Coronary artery (tissue), 2 donors: ENCODE results near the gene EXOSC7.

ENCODE experiments used
- DNase-seq: peaks from one replicate; pipeline ENCODE4 v3.0.0-alpha.2; 2017; ENCODE audit warnings: low spot score
- H3K27ac ChIP-seq, 2 donors: fragments of 200-600 bp; sonication (generic); one replicate each; pipeline ENCODE4 v1.5.1; 2016 to 2019
- H3K4me3 ChIP-seq: fragments of 200-600 bp; sonication (generic); 2 replicates; pipeline ENCODE4 v1.5.1; 2016; ENCODE audit warnings: mild to moderate bottlenecking, moderate library complexity
- TF ChIP-seq, protein P1 (sequence below): fragments of 200-600 bp; sonication (generic); IDR thresholded peaks from one replicate; pipeline ENCODE4 v1.5.1; 2019; ENCODE audit warnings: antibody characterized with exemption

The EXOSC7 gene

DNA sequence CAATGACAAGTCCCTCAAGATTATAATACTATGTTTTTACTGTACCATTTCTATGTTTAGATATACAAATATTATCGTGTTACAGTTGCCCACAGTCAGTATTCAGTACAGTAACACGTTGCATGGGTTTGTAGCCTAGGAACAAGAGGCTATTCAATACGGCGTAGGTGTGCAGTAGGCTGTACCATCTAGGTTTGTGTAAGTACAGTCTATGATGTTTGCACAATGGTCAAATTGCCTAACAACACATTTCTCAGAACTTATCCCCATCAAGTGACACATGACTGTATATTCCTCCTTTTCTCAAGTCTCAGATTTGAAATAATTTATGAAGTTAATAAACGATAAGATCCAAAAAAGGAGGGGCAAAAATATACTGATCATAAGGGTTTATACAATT, 21.7 kb upstream of the EXOSC7 start:
- no peak for DNase-seq

DNA sequence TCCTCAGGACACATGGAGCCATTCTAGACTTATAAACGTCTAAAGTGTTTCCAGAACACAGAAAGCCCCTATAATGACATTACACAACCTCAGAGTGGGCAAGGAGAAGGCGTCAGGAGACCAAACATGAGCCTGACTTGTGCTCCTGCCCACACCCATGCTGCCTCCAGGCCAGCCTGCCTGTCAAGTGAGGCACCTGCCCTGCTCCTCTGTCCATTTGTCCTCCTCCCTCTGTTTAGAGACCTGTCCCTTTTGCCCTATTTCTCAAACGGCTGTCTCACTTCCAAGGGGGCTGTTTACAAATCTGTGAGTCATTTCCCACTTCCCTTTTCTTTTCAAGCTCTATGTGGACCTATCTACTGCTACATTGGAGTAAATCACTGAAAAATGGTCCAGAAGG, 21.1 kb upstream of the EXOSC7 start:
- TF ChIP-seq, protein P1, sequence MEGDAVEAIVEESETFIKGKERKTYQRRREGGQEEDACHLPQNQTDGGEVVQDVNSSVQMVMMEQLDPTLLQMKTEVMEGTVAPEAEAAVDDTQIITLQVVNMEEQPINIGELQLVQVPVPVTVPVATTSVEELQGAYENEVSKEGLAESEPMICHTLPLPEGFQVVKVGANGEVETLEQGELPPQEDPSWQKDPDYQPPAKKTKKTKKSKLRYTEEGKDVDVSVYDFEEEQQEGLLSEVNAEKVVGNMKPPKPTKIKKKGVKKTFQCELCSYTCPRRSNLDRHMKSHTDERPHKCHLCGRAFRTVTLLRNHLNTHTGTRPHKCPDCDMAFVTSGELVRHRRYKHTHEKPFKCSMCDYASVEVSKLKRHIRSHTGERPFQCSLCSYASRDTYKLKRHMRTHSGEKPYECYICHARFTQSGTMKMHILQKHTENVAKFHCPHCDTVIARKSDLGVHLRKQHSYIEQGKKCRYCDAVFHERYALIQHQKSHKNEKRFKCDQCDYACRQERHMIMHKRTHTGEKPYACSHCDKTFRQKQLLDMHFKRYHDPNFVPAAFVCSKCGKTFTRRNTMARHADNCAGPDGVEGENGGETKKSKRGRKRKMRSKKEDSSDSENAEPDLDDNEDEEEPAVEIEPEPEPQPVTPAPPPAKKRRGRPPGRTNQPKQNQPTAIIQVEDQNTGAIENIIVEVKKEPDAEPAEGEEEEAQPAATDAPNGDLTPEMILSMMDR: no peak
- no peak overlapping the region for H3K4me3 ChIP-seq
- no peak overlapping the region for H3K27ac ChIP-seq
- DNase-seq: no peak

More for the DNA sequence above, 21.7 kb upstream of the EXOSC7 start:
- Histone ChIP-seq H3K27ac (no peak overlapping the region), H3K4me3 (no peak overlapping the region)
- TF ChIP-seq, protein P1: no peak

DNA sequence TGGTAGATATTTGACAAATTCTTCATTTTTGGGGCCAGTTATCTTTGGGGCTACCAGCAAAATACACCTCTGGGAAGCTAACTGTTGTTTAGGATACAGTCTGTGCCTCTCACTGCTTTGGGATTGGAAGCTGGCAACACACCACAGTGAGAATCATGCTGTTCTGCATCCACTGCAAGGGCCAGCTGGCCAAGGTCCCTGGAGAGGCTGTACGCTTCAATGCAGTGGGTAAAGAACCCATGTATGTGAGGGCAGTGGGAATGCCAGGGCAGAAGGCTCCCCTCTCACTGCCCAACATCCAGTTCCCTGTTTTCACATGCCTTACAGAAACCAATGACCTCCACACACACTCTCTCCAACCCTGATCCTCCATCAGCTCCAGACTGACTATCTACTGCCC, 20.1 kb upstream of the EXOSC7 start:
- H3K27ac ChIP-seq: no peak overlapping the region
- no peak for DNase-seq

DNA sequence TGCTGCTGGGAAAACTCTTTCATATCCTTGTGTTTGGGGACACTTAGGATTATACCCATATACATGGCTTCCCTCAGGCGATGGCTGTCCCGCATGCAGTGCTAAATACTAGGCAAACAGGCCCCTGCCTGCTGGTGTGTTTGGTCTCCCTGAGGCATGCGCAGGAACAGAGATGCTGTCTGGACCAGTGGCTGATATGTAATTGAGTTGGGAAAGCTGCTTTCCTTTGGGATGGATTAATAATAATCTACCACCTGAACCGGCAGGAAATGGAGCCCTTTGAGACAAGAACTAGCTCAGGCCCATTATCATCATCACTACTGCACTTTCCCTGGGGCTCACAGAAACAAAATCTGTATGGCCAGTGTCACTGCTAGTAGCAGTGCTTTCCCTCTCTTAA, 18.1 kb upstream of the EXOSC7 start:
- TF ChIP-seq, protein P1: no peak
- H3K27ac ChIP-seq: no peak overlapping the region
- DNase-seq: no peak
- no peak overlapping the region for H3K4me3 ChIP-seq

More for the DNA sequence above, 20.1 kb upstream of the EXOSC7 start:
- H3K4me3 ChIP-seq: no peak overlapping the region
- TF ChIP-seq, protein P1: no peak

DNA sequence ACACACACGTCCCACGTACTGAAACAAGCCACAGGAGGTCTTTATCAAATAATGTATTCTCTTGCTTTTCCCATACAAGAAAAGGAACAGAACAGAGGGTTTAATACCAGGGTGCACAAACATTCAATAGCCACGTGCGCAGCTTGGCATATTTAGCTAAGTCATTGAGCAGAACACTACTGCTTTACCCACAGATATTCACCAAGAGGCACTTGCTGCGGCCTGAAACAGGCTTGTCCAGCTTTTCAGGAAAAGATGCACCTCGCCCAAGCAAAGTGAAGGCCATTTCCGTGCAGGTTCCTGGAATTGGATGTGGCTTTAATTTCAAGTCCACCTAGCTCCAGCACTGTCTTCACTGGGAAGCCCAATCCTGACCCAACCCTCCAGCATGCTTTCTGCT, 17.7 kb upstream of the EXOSC7 start:
- TF ChIP-seq, protein P1: no peak
- DNase-seq: no peak
- Histone ChIP-seq H3K4me3 (no peak overlapping the region), H3K27ac (no peak overlapping the region)

DNA sequence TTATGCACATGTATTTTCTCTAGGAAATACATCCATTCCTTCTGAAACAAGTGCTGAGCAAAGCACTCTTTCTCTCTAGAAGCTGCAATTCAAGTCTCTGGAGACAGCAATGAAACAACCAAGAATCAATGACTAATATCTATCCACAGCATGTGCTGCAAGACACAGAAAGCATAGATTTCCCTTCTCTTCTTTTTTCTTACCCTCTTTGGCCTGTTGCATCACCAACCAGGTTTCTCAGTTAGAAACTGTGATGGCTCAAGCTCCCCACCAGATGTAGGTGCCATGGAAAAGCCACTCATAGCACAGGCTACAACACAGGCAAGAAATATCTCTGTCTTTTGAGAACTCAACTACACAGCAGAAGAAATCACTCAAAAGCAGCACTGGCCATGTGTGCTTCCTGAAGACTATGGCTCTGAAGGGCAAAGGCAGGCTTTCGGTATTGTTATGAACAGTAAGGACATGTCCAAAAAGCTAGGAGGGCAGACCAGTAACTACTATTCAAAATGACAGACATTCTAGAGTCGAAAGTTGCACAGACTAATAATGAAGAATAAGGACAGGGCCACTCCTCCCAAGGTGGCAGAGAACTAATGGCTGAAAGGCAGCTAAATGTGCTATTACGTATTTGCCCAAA, 15.5 kb upstream of the EXOSC7 start:
- no peak for DNase-seq
- H3K27ac ChIP-seq: no peak overlapping the region
- TF ChIP-seq, protein P1: no peak
- no peak overlapping the region for H3K4me3 ChIP-seq

DNA sequence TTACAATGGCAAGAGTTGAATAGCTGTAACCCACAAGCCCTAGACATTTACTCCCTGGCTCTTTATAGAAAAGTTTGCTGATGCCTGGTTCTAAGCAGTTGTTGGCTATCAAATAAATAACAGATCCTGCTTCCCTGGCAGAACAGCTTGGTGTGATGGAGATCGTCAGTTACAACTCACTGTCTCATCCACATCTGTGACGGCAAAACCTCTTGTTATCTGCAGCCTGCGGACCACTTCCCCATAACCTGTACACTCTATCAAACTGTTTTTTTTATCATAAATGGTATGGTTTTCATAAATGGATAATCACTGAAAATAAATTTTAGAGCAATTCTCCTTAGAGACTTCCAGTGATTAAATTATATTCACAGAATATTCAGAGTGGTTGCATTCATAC, 14.2 kb upstream of the EXOSC7 start:
- Histone ChIP-seq H3K27ac (no peak overlapping the region), H3K4me3 (no peak overlapping the region)
- DNase-seq: no peak
- TF ChIP-seq, protein P1: no peak
